Stomach (tissue), 9 donors: Measurements from ENCODE around the gene MAP3K14. TPM values are rescaled to one million over a fixed set of nuclear protein-coding genes. Genes with fewer than 3 reads are reported as not detected.
A peak's percentile ranks its signal among the peaks of the same experiment; 100 is the strongest.

Experiments used
- DNase-seq, 2 donors: peaks; one replicate each; pipeline versions ENCODE4 v3.0.0 to v3.0.0-alpha.2; 2013 to 2019
- H3K27ac ChIP-seq, 5 donors: fragments of 200-600 bp in 4 of 5; sonication (generic) in 4 of 5; one replicate each; pipeline ENCODE4 v1.5.1; 2013 to 2019; ENCODE audit warnings: mild to moderate bottlenecking in 1 of 5, moderate library complexity in 1 of 5
- H3K27me3 ChIP-seq, 3 donors: fragments of 200-600 bp; sonication (generic); one replicate each; pipeline ENCODE4 v1.5.1; 2017 to 2019; ENCODE audit warnings: mixed run types in 1 of 3
- H3K36me3 ChIP-seq, 4 donors: fragments of 200-600 bp; sonication (generic); 1 replicate in 3 of 4; 2 replicates in 1 of 4; pipeline ENCODE4 v1.5.1; 2016 to 2019
- H3K4me1 ChIP-seq, 4 donors: fragments of 200-600 bp; sonication (generic); one replicate each; pipeline ENCODE4 v1.5.1; 2016 to 2019
- H3K4me3 ChIP-seq, 4 donors: fragments of 200-600 bp; sonication (generic) in 3 of 4; one replicate each; pipeline ENCODE4 v1.5.1; 2016 to 2019; ENCODE audit warnings: mild to moderate bottlenecking in 1 of 4
- H3K9me3 ChIP-seq, 4 donors: fragments of 200-600 bp; sonication (generic); one replicate each; pipeline ENCODE4 v1.5.1; 2016 to 2019
- CTCF ChIP-seq, 7 experiments: fragments of 450-650 bp in 4 of 7; fragments of 200-600 bp in 3 of 7; sonication (generic) in 3 of 7; IDR thresholded peaks; one replicate each; pipeline ENCODE4 v1.5.1; 2016 to 2019; ENCODE audit warnings: antibody characterized with exemption in 7 of 7, control low read depth in 2 of 7, mild to moderate bottlenecking in 1 of 7
- EP300 ChIP-seq: sonication (generic); formaldehyde crosslinking; IDR thresholded peaks from one replicate; pipeline ENCODE4 v1.6.1; 2017; ENCODE audit warnings: antibody characterized with exemption
- POLR2A ChIP-seq, 4 donors: fragments of 450-650 bp; IDR thresholded peaks; one replicate each; pipeline ENCODE4 v1.6.1; 2016; ENCODE audit warnings: antibody characterized with exemption in 4 of 4, control low read depth in 2 of 4, mild to moderate bottlenecking in 1 of 4, moderate library complexity in 1 of 4
- POLR2AphosphoS5 ChIP-seq, 3 donors: sonication (generic); formaldehyde crosslinking; IDR thresholded peaks; one replicate each; pipeline ENCODE4 v1.6.1; 2016; ENCODE audit warnings: antibody characterized with exemption in 3 of 3
- WGBS, 5 donors: extraction: QIAGEN DNeasy Blood & Tissue Kit in 3 of 5; methylation state at CpG; one replicate each; pipeline versions ENCODE4 v1.1.5 to v1.1.7; 2013 to 2018; 5-methylcytosine and 5-hydroxymethylcytosine counted together
- intact Hi-C: fragments of 100-400 bp; cut with DNase I; formaldehyde crosslinking; loops from one replicate; pipeline ENCODE4 v1.15.1; 2023; ENCODE audit warnings: low total_unique reads
- polyA plus RNA-seq, 3 donors: library from polyadenylated mRNA; stranded (reverse); fragments of 200-250 nt; gene quantifications; one replicate each; pipeline ENCODE4 v1.2.3, GENCODE V29; 2013
- total RNA-seq, 5 donors: library from RNA; depleted of rRNA; stranded (reverse); fragments of >200 nt; gene quantifications; one replicate each; pipeline versions ENCODE4 v1.1.0 to v1.2.3, GENCODE V29; 2014 to 2016
- donor health status: healthy with polysubstance abuse.
- donor health status: Bipolar disorder and iron deficiency.
- donor health status: healthy.

The MAP3K14 gene
- total and polyA plus RNA-seq, 8 donors = 1.2 to 17.7 (median 8.1) TPM

- Histone ChIP-seq H3K4me1 (peaks cover 6 to 35% (median 15%) of the 10 kb centered on the region in 4 donors), H3K27me3 (peaks cover 0 to 42% (median 6%) of the 10 kb centered on the region in 3 donors), H3K9me3 (no peaks in the 10 kb centered on the region), H3K27ac (no peak overlapping the region), H3K4me3 (no peak overlapping the region), H3K36me3 (peaks cover 0 to 62% (median 24%) of the 10 kb centered on the region in 4 donors)
- no peak for DNase-seq
- 69 to 100% (median 79%) methylated on average over 3 to 5 of the region's 5 CpGs for WGBS, 5 donors
- intact Hi-C loops = no loop called here
- no peak for TF ChIP-seq POLR2AphosphoS5 (IDR thresholded peaks at IDR 0.05)
- TF ChIP-seq POLR2A (IDR thresholded peaks at IDR 0.05) = no peak
- TF ChIP-seq CTCF (IDR thresholded peaks at IDR 0.05) = no peak
- TF ChIP-seq EP300 = no peak
Measured at GRCh38 chr17:45236282-45236606, 80.6 kb downstream of the MAP3K14 start.

- DNase-seq = peak; percentile 83 to 88
- intact Hi-C loops = no loop called here
- TF ChIP-seq POLR2A (IDR thresholded peaks at IDR 0.05) (no peak), CTCF (IDR thresholded peaks at IDR 0.05) (peak in 5 of 7 experiments; percentile 44 to 80 (median 66))
- Histone ChIP-seq H3K4me3 (no peak overlapping the region), H3K36me3 (peaks cover 0 to 56% (median 18%) of the 10 kb centered on the region in 4 donors), H3K27ac (no peak overlapping the region), H3K27me3 (peaks cover 0 to 36% (median under 1%) of the 10 kb centered on the region in 3 donors), H3K9me3 (no peaks in the 10 kb centered on the region), H3K4me1 (peaks cover 0 to 35% (median 14%) of the 10 kb centered on the region in 4 donors)
- WGBS, 5 donors = 46 to 57% (median 46%) methylated on average over 18 to 20 of the region's 20 CpGs
Measured at GRCh38 chr17:45235416-45236281, 81.2 kb downstream of the MAP3K14 start.

- peaks cover 0 to 40% (median 19%) of the 10 kb centered on the region in 4 donors for H3K4me1 ChIP-seq
- intact Hi-C loops = no loop called here
- 12 to 36% (median 22%) methylated on average over 6 of the region's 6 CpGs for WGBS, 5 donors
- no peak overlapping the region for H3K4me3 ChIP-seq
- H3K36me3 ChIP-seq = peaks cover 0 to 49% (median 15%) of the 10 kb centered on the region in 4 donors
- no peak overlapping the region for H3K27ac ChIP-seq
- peak in 1 of 2 donors; percentile 64 for DNase-seq
- TF ChIP-seq CTCF (IDR thresholded peaks at IDR 0.05) (peak in 2 of 7 experiments; percentile 5 to 21), EP300 (no peak), POLR2AphosphoS5 (IDR thresholded peaks at IDR 0.05) (no peak), POLR2A (IDR thresholded peaks at IDR 0.05) (no peak)
- H3K27me3 ChIP-seq = peaks cover 0 to 28% (median 0%) of the 10 kb centered on the region in 3 donors
- no peaks in the 10 kb centered on the region for H3K9me3 ChIP-seq
Measured at GRCh38 chr17:45234641-45235415, 82.0 kb downstream of the MAP3K14 start.

GRCh38 chr17:45233423-45233924 lies 83.3 kb downstream of the MAP3K14 start:
- no peak for DNase-seq
- 83 to 88% (median 86%) methylated on average over 6 to 8 of the region's 8 CpGs for WGBS, 5 donors
- TF ChIP-seq CTCF (IDR thresholded peaks at IDR 0.05) (no peak), EP300 (no peak), POLR2AphosphoS5 (IDR thresholded peaks at IDR 0.05) (no peak), POLR2A (IDR thresholded peaks at IDR 0.05) (no peak)

More at GRCh38 chr17:45233423-45233924, 83.3 kb downstream of the MAP3K14 start:
- Histone ChIP-seq H3K9me3 (no peaks in the 10 kb centered on the region), H3K4me1 (peaks cover 7 to 52% (median 30%) of the 10 kb centered on the region in 4 donors), H3K36me3 (peaks cover 0 to 36% (median 11%) of the 10 kb centered on the region in 4 donors), H3K27ac (no peak overlapping the region), H3K4me3 (no peak overlapping the region), H3K27me3 (peaks cover 0 to 18% (median 0%) of the 10 kb centered on the region in 3 donors)
- intact Hi-C loops = no loop called here
